ENCODE results near the gene APC. TPM values are rescaled to one million over a fixed set of nuclear protein-coding genes. Genes with fewer than 3 reads are reported as not detected.

The APC gene
- polyA plus RNA-seq (ENCODE audit: insufficient read depth in 1 of 5, insufficient read length in 5 of 5, low replicate concordance in 1 of 5), result 10 to 100 TPM; 20.2 to 46.5 (median 44.9) TPM
- long read RNA-seq, donor 1, result 0 reads
- long read RNA-seq, donor 2, result 0 reads
- long read RNA-seq, donor 3, result 0 reads
- long read RNA-seq, donor 4, partial matches to known transcripts, result 5 of 5 reads
- long read RNA-seq, donor 4, other reads (novel, unspliced or antisense), result 0 of 5 reads
- long read RNA-seq, donor 5, result 0 reads
- long read RNA-seq, donor 6, result 0 reads
- long read RNA-seq, donor 7, result 0 reads
- long read RNA-seq, donor 8, result 0 reads

DNA sequence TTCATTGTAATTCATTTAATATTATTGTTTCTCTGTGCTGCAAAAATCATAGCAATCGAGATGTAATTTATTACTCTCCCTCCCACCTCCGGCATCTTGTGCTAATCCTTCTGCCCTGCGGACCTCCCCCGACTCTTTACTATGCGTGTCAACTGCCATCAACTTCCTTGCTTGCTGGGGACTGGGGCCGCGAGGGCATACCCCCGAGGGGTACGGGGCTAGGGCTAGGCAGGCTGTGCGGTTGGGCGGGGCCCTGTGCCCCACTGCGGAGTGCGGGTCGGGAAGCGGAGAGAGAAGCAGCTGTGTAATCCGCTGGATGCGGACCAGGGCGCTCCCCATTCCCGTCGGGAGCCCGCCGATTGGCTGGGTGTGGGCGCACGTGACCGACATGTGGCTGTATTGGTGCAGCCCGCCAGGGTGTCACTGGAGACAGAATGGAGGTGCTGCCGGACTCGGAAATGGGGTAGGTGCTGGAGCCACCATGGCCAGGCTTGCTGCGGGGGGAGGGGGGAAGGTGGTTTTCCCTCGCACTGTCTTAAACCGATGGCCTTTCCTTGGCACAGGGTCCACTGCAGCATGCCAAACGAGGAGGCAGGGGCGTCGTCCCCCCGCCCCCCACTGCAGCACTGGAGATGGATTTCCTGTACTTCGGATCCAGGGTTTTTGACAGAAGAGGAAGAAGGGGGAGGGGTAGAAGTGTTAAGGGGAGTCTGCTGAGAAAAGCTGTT lies at the start of gene APC:
TSS of gene APC (plus strand) at position 423 of the 728 bp plus-strand sequence. CDS start 17,006 bp downstream, outside the sequence.
- peak; percentile 80 to 85 for DNase-seq

DNA sequence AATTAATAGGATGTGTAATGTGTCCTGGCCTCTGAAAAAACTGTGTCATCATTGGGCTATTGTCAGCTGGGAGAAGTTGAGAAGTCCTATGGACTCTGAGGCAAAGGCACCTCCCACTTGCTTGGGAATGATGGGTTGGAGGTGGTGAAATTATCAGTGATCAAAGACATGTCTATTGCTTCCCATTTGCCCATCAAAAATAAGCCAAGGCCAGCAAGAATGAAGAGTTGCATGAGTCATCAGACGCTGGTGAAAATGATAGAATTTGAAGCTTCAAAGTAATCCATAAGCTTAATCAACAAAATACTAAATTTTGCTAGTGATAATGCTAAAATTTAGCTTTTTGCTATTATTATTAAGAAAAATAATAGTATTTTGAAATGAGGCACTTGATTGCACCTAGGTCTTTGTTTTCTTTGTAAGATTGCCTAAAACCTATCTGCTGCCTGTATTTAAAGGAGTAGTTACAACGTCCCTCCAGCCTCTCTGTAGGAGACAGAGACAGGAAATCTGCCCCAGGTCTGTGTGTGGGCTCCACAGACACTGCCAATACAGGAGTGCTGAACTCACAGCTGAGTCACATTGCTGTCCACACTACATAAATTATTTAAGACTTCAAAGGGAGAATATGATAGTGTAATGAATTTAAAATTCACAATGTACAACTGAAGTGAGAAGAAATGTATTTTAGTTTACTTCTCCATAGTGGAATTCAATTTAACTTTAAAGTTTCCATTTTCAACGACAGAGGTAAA lies 48.4 kb upstream of the APC start:
- DNase-seq, result no peak

- DNase-seq, result no peak
Measured at GRCh38 chr5:112690605-112691338, 46.9 kb upstream of the APC start.

DNA sequence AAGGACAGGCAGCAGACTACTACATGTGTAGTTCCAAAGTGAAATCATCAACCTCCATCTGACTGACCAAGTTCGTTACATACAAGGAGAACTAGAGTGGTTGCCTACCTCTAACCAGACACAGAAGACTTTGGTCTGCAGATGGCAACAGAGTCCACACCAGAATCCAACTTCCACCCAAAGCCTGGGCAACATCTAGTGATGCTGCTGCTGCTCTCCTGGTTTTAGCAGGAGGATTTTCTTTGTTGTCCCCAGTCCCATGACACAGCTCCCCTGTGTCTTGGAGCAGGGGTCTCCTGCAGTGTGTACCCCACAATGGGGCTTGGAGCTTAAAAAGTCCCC lies 46.4 kb upstream of the APC start:
- DNase-seq, result no peak

GRCh38 chr5:112691758-112692157 lies 45.9 kb upstream of the APC start:
- DNase-seq, result no peak

DNA sequence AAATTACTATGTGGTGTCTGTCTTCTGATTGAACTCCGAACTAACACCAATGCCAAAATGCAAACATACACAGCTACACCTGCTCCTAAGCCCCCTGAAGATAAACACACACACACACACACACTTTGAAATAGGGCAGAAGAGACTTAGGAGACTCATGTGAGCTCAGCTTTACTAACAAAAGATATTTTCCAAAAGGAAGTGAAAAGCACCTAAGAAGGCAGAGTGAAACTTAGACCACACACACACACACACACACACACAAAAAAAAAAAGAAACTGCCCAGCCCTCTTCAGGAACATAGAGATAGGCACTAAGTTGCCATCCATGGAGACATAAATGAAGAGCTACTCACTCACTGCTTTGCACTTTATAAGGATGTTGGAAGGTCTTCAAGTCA lies 45.2 kb upstream of the APC start:
- DNase-seq, result no peak

DNA sequence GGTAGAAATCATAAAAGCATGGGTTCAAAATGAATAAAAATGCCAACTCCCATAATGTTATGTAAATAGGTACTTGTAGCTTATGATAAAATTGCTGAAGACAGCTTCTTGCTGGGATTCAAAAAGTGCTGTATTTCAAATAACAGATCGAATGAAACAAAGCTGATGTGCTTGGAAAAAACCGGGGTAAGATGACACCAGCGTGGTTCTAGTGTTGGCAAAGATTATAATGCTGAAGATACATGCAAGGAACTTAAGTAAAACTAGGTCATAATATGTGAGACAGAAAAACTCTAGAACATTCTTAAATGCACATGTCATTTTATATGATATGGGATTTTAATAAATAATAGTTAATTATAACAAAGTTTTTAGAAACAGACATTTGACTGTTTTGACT lies 44.4 kb upstream of the APC start:
- no peak for DNase-seq

GRCh38 chr5:112694853-112695709 lies 42.6 kb upstream of the APC start:
- no peak for DNase-seq

DNA sequence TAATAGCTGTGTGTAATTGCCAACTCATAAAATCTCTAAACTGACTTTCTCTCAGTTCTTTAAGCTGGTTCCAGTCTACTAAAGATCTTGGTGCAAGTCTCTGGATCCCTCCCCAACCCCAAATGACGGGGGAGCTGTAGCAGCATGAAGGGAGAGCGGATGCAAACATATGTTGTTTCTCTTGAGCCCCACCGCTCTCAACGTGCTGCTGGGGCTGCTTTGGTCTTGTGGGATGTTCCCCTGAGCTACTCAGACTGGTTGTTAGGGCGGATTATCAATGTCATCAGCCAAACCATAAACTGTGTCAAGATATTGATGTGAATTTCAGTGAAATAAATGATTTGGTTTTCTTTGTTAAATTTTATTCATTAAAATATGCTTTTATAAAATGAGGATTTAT lies 40.9 kb upstream of the APC start:
- DNase-seq, result no peak

GRCh38 chr5:112697322-112697721 lies 40.4 kb upstream of the APC start:
- no peak for DNase-seq

DNA sequence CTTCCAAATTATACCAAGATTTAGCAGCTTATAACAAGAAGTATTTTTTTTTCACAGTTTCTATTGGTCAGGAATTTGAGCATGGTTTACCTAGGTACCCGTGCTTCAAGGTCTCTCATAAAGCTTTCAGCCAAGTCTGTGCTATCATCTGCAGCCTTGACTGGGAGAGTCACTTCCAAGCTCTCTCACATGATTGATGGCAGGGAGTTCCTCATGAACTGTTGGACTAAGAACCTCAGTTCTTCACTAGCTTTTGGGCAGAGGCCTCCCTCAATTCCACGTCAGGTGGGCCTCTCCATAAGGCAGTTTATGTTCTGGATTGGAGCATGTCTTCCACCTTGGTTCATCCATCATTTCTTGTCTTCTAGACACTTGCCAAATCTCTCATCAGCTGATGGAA lies 39.9 kb upstream of the APC start:
- no peak for DNase-seq

DNA sequence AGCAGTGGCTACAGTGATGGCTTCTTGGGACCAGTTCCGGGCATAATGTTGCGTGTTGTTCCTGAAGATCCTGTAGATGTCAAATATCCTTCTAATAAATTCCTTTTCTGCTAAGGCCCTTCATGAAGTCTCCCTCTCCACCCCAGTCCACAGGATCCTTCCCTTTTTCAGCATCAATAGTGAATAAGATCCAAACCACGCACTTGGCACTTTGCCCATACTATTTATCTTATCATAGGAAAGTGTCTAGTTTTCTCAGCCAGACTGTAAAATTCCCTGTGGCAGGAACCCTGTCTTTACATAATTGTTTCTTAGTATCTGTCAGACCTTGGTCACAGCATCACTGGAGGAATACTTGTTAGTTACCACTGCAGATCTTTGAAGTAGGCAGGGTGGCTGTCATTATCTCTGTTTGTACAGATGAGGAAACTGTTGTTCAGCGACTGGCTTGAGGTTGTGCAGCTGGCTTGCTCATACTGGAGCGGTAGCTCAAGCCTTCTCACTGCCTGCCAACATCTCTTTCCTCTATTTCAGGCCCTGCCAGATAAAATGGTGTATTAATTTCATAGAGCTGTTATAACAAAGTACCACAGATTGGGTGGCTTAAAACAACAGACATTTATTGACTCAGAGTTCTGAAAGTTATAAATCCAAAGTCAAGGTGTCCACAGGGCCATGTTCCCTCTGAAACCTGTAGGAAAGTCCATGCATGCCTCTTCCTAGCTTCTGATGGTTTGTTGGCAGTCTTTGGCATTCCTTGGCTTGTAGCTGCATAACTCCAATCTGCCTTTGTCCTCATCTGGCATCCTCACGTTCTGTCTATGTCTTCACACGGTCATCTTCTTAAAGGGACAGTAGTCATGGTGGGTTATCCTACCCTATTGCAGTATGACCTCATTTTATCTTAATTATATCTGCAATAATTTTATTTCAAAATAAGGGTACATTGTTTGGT lies 33.5 kb upstream of the APC start:
- no peak for DNase-seq

GRCh38 chr5:112706446-112707016 lies 31.2 kb upstream of the APC start:
- DNase-seq, result no peak

DNA sequence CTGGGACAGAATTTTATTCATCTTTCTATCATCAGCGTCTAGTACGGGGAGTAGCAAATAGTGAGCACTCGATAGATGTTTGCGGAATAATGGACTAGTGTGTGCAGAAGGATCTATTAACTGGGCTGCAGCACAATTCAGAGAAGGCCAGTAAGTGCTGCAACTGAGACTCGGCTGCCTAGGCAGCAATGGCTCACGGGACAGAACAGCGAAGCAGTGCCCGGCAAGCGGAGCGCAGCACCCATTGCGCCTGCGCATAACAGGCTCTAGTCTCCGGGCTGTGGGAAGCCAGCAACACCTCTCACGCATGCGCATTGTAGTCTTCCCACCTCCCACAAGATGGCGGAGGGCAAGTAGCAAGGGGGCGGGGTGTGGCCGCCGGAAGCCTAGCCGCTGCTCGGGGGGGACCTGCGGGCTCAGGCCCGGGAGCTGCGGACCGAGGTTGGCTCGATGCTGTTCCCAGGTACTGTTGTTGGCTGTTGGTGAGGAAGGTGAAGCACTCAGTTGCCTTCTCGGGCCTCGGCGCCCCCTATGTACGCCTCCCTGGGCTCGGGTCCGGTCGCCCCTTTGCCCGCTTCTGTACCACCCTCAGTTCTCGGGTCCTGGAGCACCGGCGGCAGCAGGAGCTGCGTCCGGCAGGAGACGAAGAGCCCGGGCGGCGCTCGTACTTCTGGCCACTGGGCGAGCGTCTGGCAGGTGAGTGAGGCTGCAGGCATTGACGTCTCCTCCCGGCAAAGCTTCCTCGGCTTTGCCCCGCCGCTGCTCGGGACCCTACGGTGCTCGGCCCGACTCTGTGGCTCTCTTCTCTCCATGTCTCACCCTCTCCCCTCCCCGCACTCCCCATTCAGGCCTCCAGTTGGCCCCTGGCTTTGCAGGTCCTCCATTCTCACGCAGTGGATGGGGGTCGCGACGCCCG lies 30.2 kb upstream of the APC start:
- peak; percentile 97 for DNase-seq

DNA sequence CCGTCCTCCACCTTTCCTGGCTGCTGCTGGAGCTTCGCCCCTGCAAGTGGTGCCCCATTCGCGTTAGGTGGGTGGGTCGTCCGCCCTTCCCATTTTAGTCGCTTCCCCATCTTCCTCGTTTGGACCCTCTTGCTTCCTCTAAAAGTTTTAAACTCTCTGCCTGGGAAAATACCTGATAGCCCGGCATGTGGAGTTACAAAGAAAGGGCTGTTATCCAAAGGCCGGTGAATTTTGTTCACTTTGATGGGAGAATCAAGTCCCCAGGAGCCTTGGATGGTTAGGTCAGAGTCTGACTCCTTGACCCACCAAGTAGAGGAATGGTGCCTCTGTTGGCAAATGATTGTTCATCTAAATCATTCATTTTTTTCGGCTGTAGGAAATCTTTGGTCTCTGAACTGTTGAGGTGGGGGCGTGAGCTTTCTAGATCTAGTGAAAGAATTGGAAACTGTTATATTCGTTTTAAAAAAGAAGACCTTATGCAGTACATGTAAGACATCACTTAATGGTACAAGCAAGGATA lies 29.5 kb upstream of the APC start:
- peak; percentile 6 to 9 for DNase-seq

- no peak for DNase-seq
Measured at GRCh38 chr5:112709416-112709815, 28.3 kb upstream of the APC start.

- DNase-seq, result no peak
Measured at GRCh38 chr5:112710896-112711295, 26.8 kb upstream of the APC start.

DNA sequence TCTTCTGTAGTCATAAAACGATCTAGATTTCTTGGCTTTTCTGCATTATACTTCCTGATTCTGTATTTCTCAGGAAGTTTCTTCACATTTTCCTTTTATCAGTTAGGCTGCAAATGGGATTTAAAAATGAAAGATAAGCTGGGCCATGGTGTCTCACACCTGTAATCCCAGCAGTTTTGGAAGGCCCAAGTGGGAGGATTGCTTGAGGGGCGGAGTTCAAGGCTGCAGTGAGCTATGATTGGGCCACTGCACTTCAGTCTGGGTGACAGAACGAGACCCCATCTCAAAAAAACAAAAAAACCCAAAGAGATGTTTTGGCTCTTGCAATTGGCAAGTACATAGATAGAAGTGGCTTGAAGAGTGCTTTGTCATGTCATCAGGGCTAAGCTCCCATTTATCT lies 26.2 kb upstream of the APC start:
- DNase-seq, result no peak

Measured in right lung (tissue), 10 donors.